ENCODE measurements around the gene XPR1.

The XPR1 gene

DNA sequence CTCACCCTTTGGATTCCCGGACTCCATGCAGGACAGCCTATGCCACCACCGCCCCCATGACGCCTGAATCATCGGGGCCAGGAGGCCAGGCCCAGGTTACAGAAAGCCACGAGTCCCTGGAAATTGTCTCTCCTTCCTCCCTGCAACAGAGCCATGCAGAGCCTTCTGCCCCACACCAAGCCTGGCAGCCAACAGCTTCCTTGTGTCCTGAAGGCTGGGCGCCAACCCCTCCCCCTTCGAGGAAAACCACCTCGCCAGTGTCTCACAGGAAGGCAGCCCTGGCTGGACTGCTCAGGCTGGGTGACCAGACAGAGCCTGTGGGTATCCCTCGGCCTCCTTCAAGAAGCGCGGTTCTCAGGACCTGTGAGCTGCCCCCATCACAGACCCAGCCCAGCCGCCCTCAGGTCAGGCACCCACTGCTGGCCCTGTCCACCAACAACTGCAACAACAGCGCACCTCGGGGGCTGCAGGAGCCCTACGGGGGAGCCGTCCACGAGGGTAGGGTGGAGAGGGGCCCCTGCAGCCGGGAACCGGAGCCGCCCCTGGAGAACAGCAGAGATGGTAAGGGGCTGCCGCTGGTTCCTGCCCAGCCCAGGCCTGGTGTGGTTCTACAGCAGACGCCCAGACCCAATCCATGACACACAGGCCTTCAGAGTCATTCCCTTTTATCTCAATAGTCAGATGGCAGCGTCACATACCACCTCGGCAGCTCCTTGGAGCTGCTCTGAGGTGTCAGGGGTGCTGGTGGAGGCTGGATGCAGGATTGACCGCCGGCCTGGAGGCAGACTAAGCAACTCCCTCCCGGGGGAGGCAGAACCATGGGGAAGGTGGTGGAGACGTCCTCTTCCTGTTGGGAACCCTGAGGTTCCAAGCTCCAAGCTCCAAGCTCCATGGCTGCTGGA lies 304.5 kb downstream of the XPR1 start:
- no peak for DNase-seq

DNA sequence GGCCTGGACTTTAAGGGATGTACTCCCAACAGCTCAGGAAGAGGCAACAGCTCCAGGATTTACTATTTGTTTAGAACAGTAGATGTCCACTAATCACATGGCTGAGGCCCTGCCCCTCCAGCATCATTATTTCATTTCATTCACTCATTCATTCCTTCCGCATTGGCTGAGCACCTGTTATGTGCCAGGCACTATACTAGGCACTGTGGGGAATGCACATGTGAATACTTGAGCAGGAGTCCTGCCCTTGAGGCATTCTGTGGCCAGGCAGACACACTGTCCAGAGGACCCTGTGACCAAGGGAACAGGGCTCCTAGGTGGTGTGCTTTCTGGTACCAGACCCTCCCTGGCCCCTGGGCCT lies 305.2 kb downstream of the XPR1 start:
- DNase-seq, result no peak

DNA sequence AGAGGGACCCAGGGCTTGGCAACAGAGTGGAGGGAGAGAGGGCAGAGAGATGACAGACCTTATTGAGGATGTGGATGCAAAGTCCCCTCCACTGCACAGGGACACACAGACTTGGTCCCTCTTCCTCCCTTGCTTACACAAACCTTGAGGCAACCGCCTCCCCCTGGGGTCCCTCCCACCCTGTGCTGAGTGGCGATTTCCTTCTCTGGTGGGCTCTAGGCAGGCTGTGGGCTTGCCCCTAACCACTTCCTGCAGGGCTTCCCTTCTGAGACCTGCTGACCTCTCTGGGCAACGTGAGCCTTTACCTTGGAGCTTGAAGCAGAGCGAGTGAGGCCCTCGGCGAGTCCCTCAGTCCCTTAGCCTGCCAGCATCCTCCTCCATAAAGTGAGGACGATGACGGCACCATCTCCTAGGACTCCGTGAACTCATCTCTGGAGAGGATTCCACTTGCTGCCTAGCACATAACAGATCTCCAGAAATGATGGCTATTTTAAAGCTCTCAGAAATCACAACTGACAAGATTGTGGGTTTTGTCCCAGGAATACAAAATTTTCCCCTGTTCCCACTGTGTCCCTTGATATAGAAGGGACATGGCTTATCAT lies 305.9 kb downstream of the XPR1 start:
- DNase-seq, result no peak

DNA sequence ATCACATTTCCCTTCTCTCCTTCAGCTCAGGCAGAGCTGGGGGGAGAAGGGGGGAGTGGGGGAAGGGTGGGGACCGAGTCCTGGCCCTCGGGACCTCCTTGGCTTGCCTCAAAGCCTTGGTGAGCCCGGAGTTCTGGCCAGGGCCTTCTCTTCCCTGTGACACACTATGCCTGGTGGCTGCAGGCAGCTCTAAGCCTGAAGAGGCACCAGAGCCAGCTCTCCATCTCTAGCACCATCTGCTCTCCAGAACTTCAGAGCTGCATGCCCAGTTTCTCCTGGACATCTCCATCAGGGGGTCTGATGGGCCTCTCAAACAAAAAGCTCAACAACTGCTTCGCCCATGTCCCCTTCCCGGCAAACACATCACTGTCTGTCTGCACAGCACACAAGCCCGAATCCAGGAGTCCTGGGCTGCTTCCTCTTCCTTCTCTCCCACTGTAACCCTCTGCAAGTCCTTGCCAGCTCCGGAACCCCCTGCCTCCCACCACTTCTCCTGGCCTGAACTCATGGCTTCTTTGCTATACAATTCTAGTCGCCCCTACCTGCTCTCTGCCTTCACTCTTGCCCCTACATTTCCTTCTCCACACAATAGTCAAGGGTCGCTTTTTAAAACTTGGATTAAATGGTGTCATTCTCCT lies 307.4 kb downstream of the XPR1 start:
- DNase-seq, result no peak

DNA sequence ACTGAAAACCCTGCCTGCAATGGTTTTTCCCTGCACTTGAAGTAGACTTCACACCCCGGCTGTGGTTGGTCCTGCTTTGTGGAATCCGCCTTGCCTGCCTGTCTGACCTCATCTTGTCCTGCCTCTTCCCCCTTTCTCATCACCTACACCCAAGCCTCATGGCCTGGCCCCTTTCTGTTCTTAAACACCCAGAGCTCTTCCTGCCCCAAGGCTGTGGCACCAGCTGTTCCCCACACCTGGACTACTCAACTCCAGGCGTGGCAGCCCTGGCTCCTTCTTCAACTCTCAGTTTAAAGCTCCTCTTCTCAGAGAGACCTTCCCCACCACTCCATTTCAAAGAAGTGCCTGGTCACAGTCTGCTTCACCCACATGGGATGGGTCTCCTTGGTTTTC lies 307.9 kb downstream of the XPR1 start:
- no peak for DNase-seq

Data from GOT3 (cell line).